OCI-M2 (cell line): Measurements from ENCODE around the gene SFSWAP.

Source experiments
- DNase-seq: peaks from one replicate; lab custom pipeline; 2025; ENCODE audit not compliant: unreplicated experiment; lab: John Stamatoyannopoulos, UW

Gene SFSWAP

DNA sequence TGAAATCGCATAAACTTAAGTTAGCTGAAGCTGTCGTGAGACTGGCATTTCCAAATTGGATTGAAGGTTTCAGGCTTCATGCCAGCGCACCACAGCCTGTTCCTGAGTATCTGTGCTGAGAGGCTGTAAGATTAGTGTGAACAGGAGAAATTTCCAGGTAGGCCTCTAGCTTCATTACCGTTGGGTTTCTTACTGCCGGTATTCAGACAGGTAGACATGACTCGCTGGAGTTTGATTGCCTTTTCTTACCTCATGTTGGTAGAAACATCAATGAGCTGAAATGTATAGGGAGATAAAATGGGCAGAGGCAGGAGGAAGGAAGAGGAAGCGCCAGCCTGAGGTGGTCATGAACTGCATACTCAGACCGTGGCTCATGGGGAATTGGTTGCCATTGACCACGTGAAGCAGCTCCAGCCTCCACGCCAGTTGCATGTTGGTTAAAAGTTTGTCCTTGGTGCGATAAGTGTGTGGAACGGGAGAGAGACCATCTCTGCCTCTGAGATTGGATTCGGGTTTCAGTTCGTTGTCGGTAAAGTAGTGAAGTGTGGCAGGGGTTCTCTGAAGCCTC lies 75.0 kb downstream of the SFSWAP start:
- DNase-seq = no peak

DNA sequence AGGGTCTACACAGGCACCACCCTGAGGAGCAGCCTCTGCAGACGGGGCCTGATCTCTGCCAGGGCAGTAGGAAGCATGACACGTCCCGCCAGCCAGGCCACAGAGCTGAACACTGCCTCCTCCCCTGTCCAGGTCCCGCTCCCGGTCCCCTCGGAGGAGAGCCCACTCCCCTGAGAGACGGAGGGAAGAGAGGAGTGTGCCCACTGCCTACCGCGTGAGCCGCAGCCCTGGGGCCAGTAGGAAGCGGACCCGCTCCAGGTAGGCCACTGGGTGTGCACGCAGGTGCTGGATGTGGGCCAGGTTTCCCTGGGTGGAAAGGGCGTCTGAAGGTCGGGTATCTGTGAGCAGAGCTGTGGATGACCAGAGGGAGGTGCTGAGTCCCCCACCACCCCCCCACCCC lies 75.4 kb downstream of the SFSWAP start:
- DNase-seq = no peak

DNA sequence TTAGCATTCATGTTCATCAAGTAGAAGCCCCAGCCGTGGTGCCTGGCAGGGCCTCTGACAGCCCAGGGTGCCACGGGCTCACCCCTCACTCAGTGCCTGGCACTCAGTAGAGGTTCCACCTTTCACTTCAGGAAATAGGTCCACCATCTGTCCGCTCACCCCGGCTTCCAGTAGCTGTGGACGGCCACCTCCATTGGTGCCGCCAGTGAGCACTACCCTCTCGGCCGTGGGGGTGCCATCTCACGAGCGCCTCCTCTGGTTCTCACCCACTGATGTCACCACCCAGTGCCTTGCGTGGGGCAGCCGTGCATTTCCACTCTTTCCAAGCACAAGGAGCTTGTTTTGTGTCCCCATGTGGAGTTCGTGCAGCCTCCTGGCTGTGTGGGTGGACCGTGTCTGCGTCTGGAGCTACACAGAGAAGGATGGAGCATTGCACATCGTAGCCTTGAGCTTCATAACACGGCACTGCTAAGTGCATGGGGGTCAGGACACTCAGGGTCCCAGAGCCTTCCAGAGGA lies 76.3 kb downstream of the SFSWAP start:
- DNase-seq = no peak

DNA sequence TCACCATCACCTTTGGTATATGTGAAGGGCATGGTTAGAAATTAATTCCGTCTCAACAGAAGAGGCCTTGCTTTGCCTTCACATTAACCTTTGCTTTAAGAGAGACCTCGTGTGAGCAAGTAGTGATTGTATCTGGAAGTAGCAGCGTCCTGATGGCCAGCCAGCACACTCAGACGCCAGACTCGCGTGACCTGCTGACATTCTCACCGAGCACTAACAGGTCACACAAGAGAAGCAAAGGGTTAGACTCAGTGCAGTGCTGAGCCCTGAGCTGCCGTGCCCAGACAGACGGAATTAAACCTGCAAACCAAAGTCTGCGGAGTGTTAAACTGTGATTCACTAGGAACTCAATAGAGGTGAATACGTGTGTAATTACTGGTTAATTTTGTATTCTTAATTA lies 77.2 kb downstream of the SFSWAP start:
- no peak for DNase-seq

DNA sequence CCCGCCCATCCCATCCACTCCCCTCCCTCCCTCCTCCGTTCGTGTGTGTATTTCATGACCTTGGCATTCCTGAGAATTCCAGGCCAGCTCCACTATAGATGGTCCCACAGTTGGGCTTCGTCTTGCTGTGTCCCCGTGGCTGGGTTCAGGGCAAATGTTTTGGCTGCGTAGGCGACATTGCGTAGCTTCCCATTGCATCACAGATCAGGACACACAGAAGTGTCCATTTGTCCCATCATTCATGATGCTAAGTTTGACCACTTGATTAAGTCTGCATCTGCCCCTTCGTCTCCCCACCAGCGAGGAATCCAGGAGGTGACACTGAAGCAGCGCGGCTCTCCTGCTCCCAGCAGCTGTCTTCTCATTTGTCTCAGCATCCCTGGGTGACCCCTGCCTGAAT lies 78.7 kb downstream of the SFSWAP start:
- DNase-seq = no peak

DNA sequence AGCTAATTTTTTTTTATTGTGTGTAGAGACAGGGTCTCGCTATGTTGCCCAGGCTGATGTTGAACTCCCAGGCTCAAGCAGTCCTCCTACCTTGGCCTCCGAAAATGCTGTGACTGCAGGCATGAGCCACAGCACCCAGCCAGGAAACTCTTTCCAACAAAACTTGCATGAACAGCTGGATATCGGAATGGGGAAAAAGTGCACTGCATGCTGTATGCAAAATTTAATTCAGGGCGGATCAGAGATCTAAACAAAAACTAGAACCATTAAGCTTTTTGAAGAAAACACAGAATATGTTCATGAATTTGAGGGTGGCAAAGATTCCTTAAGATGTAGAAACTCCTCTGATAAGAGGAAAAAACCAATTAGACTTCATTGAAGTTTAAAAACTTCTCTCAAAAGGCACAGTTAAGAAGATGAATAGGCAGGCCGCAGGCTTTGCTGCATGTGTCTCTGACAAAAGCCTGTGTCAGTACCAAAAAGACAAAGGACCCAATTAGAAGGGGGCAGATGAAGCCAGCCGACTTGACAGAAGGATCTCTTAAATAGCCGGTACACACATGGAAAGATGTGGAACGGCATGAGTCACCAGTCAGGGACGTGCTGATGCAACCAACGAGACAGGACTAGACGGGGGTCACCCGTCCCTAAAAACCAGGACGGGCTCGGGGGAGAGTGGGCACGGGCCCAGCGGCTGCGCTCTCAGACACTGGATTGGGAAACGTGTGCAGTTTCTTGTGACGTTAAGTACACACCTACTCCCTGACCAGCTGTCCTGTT lies 82.5 kb downstream of the SFSWAP start:
- DNase-seq = no peak

DNA sequence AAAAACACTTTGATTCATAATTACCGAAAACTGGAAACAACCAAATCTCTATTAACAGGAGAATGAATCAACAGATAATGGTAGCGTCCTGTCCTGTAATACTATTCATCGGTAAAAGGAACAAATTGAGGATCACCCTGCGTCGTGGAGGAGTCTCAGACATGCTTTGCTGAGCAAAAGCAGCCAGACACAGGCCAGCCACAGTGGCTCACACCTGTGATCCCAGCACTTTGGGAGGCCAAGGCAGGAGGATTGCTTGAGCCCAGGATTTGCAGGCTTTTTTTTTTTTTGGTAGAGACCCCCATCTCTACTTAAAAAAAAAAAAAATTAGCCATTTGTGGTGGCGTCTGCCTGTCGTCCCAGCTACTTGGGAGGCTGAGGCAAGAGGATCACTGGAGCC lies 83.2 kb downstream of the SFSWAP start:
- DNase-seq = no peak

DNA sequence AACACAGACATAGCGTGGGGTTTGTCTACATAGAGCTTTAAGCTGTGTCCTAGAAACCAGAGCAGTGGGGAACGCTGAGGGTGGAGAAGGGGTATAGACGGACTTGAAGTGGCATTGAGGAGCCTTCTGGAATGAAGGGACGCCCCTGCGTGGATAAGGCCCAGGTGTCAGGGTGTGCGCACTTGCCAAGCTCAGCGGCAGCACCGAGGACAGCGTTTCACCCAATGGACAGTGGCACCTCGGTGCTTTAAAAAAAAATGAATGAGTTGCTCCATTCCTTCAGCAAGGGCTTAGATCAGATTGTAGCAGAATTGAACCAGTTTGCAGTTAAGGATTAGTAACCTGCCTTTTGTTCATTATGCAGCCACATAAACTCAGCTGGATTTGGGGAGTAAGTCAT lies 83.7 kb downstream of the SFSWAP start:
- DNase-seq = no peak

DNA sequence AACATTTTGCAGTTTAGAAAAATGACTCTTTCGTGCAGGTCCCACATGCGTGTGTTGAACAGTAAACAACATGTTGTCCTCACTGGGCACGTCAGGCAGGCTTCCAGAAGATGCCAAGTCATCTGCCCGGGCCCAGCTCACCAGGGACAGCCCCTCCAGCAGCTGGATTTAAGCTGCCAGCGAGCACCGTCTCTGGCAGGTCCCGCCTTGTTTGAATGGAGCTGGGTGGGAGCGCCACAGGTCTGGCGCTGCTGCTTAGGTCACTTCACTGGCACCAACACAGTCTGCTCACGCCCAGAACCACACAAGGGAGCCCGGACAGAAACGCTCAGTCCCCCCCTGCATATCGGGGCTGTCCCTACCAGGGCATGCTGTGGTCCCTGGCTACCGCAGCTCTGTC lies 84.2 kb downstream of the SFSWAP start:
- DNase-seq = no peak

DNA sequence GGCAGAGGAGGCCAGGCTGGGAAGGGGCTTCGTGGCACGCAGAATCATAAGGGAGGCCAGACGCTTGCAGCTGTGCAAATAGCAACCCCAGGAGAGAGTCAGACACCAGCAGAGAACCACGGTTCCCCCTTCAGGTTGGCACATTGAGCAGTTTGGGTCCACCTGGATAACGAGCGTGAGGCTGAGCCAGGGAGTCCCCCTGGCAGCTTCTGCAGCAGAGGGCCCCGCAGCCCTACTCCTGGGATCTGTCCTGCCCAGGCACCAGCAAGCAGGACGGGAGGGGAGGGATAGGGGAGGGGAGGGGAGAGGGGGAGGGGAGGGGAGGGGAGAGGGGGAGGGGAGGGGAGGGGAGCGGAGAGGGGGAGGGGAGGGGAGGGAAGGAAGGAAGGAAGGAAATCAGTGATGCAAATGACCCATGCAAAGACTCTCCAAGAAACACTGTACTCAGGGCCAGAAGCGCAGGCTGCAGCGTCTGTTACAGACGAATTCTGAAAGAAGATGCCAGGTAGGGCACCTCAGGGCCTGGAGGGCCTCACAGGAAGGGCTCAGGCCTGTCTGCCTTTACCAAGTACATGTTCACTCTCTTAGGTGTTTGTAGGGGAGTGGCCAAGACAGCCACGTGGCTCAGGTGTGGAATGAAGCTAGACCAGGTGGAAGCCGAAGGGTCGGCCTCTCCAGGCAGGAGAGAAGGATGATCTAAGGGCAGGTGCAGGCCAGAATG lies 85.0 kb downstream of the SFSWAP start:
- DNase-seq = no peak

DNA sequence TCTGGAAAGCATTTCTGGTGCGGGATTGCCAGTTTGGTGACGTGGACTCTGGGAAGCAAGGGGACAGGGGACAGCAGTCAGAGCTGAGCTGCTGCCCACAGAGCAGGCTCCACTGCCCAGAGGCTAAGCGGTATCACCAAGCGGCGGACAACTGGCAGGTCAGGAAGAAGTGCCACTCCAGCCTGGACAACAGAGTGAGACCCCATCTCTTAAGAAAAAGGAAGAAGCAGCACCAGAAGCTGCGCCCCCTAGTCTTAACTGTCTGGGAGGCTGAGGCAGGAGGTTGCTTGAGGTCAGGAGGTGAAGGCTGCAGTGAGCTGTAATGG lies 85.5 kb downstream of the SFSWAP start:
- no peak for DNase-seq

DNA sequence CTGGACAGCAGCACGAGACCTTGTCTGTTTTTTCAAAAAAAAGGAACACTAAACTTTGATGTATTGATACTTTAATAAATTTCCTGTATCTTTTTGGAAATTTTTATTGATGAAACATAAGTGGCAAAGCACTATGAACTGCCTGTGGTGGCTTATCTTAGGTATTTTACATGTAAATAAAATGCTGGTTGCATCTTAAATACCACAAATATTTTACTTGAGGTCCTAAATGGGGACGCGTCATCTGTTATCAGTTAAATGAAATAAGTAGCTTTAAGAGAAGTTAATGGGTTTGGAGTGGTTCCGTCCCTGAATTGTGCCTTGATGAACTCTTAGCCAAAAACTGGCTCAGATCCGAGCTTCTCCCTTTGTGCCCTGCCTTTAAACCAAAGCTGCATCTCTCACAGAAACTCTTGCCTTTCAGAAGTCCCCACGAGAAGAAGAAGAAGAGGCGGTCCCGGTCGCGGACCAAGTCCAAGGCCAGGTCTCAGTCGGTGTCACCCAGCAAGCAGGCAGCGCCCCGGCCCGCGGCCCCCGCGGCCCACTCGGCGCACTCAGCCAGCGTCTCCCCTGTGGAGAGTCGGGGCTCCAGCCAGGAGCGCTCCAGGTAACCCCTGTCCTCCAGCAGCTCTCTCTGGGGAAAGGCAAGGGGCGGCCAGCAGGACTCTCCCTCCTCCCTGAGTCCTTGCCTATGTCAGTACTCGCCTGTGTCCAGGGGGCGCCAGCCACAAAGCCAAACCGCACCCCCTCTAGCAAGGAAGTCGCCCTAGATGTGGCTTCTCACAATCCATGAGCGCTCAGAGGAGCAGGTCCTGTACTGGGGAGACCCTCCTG lies 86.1 kb downstream of the SFSWAP start:
- DNase-seq = no peak

DNA sequence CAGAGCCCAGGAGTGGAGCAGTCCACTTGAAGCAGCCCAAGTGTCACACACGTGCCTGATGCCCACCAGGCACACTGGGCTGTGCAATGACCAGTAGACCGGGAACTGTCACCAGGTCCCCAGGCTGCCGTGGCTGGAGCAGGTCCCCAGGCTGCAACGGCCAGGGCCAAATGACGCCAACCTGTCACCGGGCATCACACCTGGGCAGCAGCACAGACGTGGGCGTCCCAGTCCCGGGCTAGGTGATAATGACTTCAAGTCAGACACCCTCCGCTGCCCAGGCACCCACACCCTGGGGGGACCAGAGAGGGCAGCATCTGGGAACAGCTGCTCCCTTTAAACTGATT lies 86.7 kb downstream of the SFSWAP start:
- DNase-seq = no peak

DNA sequence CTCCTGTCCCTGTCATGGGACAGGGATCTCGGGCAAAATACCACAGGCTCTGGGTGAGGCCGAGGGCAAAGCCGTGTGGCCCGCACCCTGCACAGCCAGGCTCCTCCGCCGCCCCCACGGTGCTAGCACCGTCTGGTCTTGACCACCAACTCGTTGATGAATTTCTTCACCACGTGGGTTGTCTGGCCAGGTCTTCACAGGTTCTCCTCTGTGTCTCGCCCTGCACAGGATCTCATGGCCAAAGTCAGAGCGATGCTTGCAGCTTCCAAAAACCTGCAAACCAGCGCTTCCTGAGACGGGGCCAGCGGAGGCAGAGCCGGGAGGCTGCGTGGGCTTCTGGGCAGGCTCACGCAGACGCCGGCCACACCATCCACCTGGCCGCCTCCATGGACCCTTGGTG lies 88.3 kb downstream of the SFSWAP start:
- no peak for DNase-seq

DNA sequence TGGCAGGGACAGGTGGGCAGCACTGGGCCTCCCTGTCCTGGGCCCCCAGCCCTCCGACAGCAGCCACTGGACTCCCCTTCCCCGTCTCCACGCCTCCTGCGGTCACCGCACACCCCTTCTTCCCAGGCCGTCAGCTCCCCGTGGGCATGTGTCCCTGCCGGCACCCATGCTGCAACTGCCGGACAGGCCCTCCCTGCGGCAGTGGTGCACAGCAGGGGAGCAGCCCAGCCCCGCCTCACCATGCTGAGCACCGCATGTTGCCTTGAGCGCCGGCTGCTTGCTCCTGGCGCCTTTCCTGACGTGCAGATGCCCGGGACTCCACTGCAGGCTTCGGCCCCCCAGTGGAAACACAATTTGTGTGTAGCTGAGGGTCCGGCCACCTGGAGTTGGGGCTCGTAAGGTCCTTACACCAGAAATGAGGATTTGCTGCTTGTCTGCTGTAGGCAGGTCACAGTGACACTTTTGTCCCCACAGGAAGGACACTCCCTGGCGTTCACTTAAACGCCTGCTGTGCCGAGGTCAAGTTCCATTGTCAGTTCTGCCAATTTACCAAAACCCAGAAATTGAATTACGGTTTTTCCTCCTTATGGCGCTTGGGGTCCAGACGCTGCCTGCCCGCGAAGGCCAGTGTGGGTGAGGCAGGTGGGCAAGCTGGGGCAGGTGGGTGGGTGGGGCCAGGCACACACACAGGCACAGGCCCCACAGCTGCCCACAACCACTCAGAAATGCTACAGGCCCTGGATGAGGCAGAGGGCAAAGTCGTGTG lies 89.1 kb downstream of the SFSWAP start:
- no peak for DNase-seq

DNA sequence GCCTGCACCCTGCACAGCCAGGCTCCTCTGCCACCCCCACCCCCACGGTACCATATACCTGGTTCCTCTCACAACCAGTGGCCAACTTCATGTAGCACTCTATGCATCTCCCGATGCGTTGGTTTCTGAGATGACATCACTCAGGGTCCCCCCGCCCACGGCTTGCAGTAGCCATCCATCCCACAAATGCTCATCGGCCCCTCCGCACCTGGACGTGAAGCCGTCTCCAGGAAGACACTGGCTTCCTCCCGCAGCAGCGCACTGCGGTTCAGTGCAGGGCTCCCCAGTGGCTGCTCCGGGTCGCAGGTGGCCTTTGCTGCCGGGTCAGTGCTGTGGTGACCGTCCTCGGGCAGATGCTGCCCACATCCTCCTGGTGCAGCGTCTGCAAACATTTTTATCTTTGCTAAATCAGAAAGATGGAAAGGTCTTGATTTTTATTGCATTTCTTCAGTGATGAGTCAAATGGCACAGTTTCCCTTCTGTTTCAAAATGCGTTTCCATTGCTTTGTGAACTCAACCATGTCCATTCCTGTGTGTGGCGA lies 89.8 kb downstream of the SFSWAP start:
- no peak for DNase-seq

DNA sequence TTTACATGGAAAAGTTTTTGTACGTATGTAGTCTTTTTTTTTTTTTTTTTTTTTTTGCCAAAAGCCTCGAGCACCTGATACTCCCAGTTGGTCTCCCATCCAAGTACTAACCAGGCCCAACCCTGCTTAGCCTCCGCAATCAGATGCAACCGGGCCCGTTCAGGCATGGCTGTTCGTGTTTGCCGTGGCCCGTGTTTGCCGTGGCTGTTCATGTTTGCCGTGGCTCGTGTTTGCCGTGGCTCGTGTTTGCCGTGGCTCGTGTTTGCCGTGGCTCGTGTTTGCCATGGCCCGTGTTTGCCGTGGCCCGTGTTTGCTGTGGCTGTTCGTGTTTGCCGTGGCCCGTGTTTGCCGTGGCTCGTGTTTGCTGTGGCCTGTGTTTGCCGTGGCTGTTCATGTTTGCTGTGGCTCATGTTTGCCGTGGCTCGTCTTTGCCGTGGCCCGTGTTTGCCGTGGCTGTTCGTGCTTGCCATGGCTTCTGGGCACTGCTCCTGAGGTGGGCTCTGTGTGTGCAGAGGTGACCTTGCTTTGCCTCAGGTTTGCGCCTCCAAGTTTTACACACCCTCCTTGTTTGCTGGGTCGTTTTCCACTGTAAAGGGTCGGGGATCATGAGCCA lies 90.5 kb downstream of the SFSWAP start:
- DNase-seq = no peak

DNA sequence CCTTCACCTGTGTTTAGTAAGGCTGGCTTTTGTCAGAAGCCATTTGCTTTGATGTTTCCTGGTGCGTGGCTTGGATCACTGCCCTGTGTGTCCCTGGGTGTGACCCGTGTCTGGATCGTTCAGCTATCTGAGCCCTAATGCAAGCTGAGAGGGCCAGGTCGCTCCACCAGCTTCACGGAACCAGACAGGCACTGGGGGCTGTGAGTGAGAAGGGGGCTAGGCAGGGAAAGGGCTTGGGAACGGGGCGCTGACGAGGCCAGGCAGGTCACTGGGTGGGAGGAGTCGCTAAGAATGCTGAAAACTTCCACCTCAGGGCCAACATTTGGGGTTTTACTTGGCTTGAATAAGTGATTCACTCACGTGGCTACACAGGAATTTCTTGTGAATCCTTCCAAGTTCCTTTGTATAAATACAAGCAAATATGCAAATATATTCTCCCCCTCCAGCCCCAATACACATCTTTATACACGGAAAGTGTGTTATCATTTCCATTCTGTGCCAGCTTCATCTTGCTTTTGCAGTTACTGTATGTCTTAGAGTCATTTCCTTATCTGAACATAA lies 93.2 kb downstream of the SFSWAP start:
- DNase-seq = no peak

DNA sequence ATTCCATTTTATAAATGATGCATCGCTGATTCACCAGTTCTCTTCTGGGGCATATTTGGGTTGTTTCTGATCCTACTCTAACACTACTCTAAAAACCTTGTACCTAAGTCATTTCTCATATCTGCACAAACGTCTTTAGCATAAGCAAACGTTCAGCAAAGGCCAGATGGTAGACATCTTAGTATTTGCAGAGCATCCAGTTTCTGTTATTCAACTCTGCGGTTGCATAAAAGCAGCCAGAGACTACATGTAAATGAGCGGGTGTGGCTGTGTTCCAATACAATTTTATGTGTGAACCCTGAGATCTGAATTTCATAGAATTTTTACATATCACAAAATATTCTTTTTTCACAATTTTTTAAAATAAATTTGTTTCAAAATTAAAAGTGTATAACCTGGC lies 94.5 kb downstream of the SFSWAP start:
- no peak for DNase-seq

DNA sequence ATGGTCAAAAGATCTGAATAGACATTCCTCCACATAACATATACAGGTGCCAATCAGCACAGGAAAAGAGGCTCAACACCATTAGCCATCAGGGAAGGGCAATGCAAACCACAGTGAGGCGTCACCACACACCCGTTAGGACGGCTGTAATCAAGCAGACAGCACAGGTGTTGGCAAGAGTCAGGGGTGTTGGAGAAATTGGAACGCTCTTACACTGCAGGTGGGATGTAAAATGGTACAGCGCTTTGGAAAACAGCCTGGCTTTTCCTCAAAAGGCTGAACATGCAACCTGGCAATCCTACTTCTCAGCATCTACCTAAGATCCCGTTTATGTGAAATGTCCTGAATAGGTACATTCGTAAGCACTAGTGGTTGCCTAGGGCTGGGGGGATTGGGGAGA lies 95.8 kb downstream of the SFSWAP start:
- DNase-seq = no peak
